ENCODE results near the gene ZNF160.
"Not testable (repeated sequence)": the region's sequence is repeated elsewhere in the genome, so short reads cannot be mapped to it uniquely, and the experiment has no call there.

GRCh38 chr19:53126733-53127526 lies 23.7 kb upstream of the ZNF160 start:
- not testable (repeated sequence) for TF ChIP-seq CTCF (conservative IDR thresholded peaks at IDR 0.05 in 1 of 2, IDR thresholded peaks at IDR 0.05 in 1 of 2; ENCODE audit: low read depth in 1 of 2, low read length in 2 of 2); EZH2 (IDR thresholded peaks at IDR 0.05; ENCODE audit: low read length, missing control alignments)
